Measurements from ENCODE around the gene GMDS. TPM values are rescaled to one million over a fixed set of nuclear protein-coding genes. Genes with fewer than 3 reads are reported as not detected.

The GMDS gene
- polyA plus RNA-seq, 1 of the 3 experiments (the other 2 are of a cell fraction) = 12.3 TPM

DNA sequence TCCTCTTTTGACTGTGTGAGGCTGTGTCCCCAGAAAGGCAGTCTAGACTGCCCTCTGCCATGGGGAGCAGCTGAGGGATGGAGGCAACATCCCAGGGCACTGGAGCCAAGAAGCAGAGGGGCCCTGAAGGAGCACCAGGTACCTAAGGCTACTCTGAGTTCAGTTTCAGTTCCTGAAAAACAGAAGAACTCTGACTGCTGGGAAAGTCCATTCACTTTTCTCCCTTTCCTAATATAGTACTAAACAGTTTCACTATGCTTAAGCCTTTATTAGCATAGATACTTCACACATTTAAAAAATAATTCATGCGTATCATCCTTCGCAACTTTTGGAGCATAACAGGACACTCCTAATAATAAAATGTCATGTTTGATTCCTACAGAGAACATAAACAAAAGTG is 505.7 kb downstream of the GMDS start:
- Histone ChIP-seq H3K4me1 (ENCODE audit: control insufficient read depth in 1 of 2, insufficient read depth in 2 of 2, low read depth in 1 of 2, low read length in 1 of 2) (no peaks in the 10 kb centered on the region; a peak in 1 of 4 replicates), H3F3A (replicated peaks; ENCODE audit: insufficient read depth) (no peaks in the 10 kb centered on the region), H2AFZ (ENCODE audit: low read depth) (no peak overlapping the region), H3K9ac (no peak overlapping the region), H3K9me3 (no peaks in the 10 kb centered on the region), H3K27me3 (ENCODE audit: insufficient read depth) (no peaks in the 10 kb centered on the region), H3K4me2 (no peak overlapping the region), H3K4me3 (ENCODE audit: low read depth in 2 of 2, low read length in 1 of 2) (no peak overlapping the region), H3K36me3 (replicated peaks in 1 of 2; ENCODE audit: control insufficient read depth in 1 of 2, insufficient read depth in 2 of 2, low read length in 1 of 2) (no peaks in the 10 kb centered on the region), H3K27ac (ENCODE audit: low read depth in 2 of 2, low read length in 1 of 2) (no peak overlapping the region), H3K79me2 (ENCODE audit: insufficient read depth) (no peaks in the 10 kb centered on the region), H3K9me2 (no peaks in the 10 kb centered on the region), H4K20me1 (ENCODE audit: insufficient read depth) (no peaks in the 10 kb centered on the region)
- DNase-seq = no peak
- ChIA-PET CTCF (no interaction called here), POLR2A (no interaction called here)
- WGBS (ENCODE audit: low lambda C conversion rate) = 97% methylated on average over 2 of the region's 2 CpGs
- TF ChIP-seq NFIC (IDR thresholded peaks at IDR 0.05; ENCODE audit: borderline replicate concordance) = no peak
- no peak for TF ChIP-seq REST (IDR thresholded peaks at IDR 0.05; ENCODE audit: low read depth, low read length)
- no peak for TF ChIP-seq EZH2phosphoT487 (IDR thresholded peaks at IDR 0.05; ENCODE audit: borderline replicate concordance, low read depth)
- no peak for TF ChIP-seq RCOR1 (IDR thresholded peaks at IDR 0.05; ENCODE audit: low read length)
- no peak for TF ChIP-seq FOXJ3 (CRISPR knock-in tag; IDR thresholded peaks at IDR 0.05)

GRCh38 chr6:1739220-1739619 is 506.2 kb downstream of the GMDS start:
- 90% methylated on average over 6 of the region's 9 CpGs for WGBS (ENCODE audit: low lambda C conversion rate)
- H3K27me3 ChIP-seq (ENCODE audit: insufficient read depth) = no peaks in the 10 kb centered on the region
- H3K4me3 ChIP-seq (ENCODE audit: low read depth in 2 of 2, low read length in 1 of 2) = no peak overlapping the region
- ChIA-PET POLR2A (no interaction called here), CTCF (no interaction called here)
- H4K20me1 ChIP-seq (ENCODE audit: insufficient read depth) = no peaks in the 10 kb centered on the region
- H3K9me2 ChIP-seq = no peaks in the 10 kb centered on the region
- H3K9ac ChIP-seq = no peak overlapping the region
- H3K27ac ChIP-seq (ENCODE audit: low read depth in 2 of 2, low read length in 1 of 2) = no peak overlapping the region
- H3K9me3 ChIP-seq = no peaks in the 10 kb centered on the region
- DNase-seq = no peak
- no peaks in the 10 kb centered on the region for H3K79me2 ChIP-seq (ENCODE audit: insufficient read depth)
- no peaks in the 10 kb centered on the region for H3K36me3 ChIP-seq (replicated peaks in 1 of 2; ENCODE audit: control insufficient read depth in 1 of 2, insufficient read depth in 2 of 2, low read length in 1 of 2)
- no peaks in the 10 kb centered on the region; a peak in 1 of 4 replicates for H3K4me1 ChIP-seq (ENCODE audit: control insufficient read depth in 1 of 2, insufficient read depth in 2 of 2, low read depth in 1 of 2, low read length in 1 of 2)
- H2AFZ ChIP-seq (ENCODE audit: low read depth) = no peak overlapping the region
- TF ChIP-seq SIN3A (IDR thresholded peaks at IDR 0.05; ENCODE audit: borderline replicate concordance, low read depth, low read length) = no peak
- no peak for TF ChIP-seq IRF3 (IDR thresholded peaks at IDR 0.05; ENCODE audit: low read depth, low read length)
- no peak for TF ChIP-seq TAF1 (IDR thresholded peaks at IDR 0.05; ENCODE audit: borderline replicate concordance, low read depth, low read length)
- no peak for TF ChIP-seq MXI1 (IDR thresholded peaks at IDR 0.05; ENCODE audit: low read depth, low read length)
- TF ChIP-seq GABPA (IDR thresholded peaks at IDR 0.05; ENCODE audit: low read depth) = no peak
- TF ChIP-seq FOSL2 (IDR thresholded peaks at IDR 0.05; ENCODE audit: borderline replicate concordance, low read depth) = no peak
- no peak for TF ChIP-seq CHD2 (IDR thresholded peaks at IDR 0.05; ENCODE audit: low read length, partially characterized antibody)
- no peak for TF ChIP-seq RAD21 (IDR thresholded peaks at IDR 0.05; ENCODE audit: low read length)
- no peak for TF ChIP-seq EP300 (IDR thresholded peaks at IDR 0.05; ENCODE audit: borderline replicate concordance in 1 of 2, low read depth in 1 of 2, low read length in 1 of 2)
- no peak for TF ChIP-seq MEF2A (IDR thresholded peaks at IDR 0.05; ENCODE audit: borderline replicate concordance, low read depth)
- TF ChIP-seq NFIC (IDR thresholded peaks at IDR 0.05; ENCODE audit: borderline replicate concordance) = no peak
- TF ChIP-seq, protein P1, sequence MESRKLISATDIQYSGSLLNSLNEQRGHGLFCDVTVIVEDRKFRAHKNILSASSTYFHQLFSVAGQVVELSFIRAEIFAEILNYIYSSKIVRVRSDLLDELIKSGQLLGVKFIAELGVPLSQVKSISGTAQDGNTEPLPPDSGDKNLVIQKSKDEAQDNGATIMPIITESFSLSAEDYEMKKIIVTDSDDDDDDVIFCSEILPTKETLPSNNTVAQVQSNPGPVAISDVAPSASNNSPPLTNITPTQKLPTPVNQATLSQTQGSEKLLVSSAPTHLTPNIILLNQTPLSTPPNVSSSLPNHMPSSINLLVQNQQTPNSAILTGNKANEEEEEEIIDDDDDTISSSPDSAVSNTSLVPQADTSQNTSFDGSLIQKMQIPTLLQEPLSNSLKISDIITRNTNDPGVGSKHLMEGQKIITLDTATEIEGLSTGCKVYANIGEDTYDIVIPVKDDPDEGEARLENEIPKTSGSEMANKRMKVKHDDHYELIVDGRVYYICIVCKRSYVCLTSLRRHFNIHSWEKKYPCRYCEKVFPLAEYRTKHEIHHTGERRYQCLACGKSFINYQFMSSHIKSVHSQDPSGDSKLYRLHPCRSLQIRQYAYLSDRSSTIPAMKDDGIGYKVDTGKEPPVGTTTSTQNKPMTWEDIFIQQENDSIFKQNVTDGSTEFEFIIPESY (IDR thresholded peaks at IDR 0.05; ENCODE audit: borderline replicate concordance, low read depth) = no peak
- no peak for TF ChIP-seq RCOR1 (IDR thresholded peaks at IDR 0.05; ENCODE audit: low read length)
- no peak for TF ChIP-seq PBX3 (IDR thresholded peaks at IDR 0.05)
- TF ChIP-seq NRF1 (IDR thresholded peaks at IDR 0.05; ENCODE audit: low read depth, low read length) = no peak
- TF ChIP-seq YY1 (IDR thresholded peaks at IDR 0.05; ENCODE audit: low read depth) = no peak
- H3K4me2 ChIP-seq = no peak overlapping the region
- no peaks in the 10 kb centered on the region for H3F3A ChIP-seq (replicated peaks; ENCODE audit: insufficient read depth)

Data from SK-N-SH (cell line).